AG09319 (cell line): ENCODE results near the gene MBD5.

Experiments
- DNase-seq: peaks from one replicate; pipeline ENCODE4 v3.0.0-alpha.2; 2010; ENCODE audit warnings: low read depth; ENCODE audit errors: extremely low read depth
- CTCF ChIP-seq: IDR thresholded peaks from 2 replicates; pipeline ENCODE4 v1.5.1; 2011; ENCODE audit warnings: low read depth, mild to moderate bottlenecking, inconsistent platforms, low read length, moderate library complexity

MBD5 gene

GRCh38 chr2:148108385-148108784, 87.5 kb downstream of the MBD5 start:
- DNase-seq: no peak
- TF ChIP-seq CTCF: no peak

- no peak for DNase-seq
- no peak for TF ChIP-seq CTCF
These were observed 89.3 kb downstream of the MBD5 start for GRCh38 chr2:148110184-148110583.

GRCh38 chr2:148122788-148123187, 101.9 kb downstream of the MBD5 start:
- DNase-seq: no peak

GRCh38 chr2:148124271-148124670, 103.4 kb downstream of the MBD5 start:
- no peak for DNase-seq
- TF ChIP-seq CTCF: no peak

More at GRCh38 chr2:148122788-148123187, 101.9 kb downstream of the MBD5 start:
- no peak for TF ChIP-seq CTCF

GRCh38 chr2:148130581-148130980, 109.7 kb downstream of the MBD5 start:
- no peak for DNase-seq

GRCh38 chr2:148132412-148132811, 111.5 kb downstream of the MBD5 start:
- DNase-seq: peak; percentile 18
- TF ChIP-seq CTCF: no peak

More at GRCh38 chr2:148130581-148130980, 109.7 kb downstream of the MBD5 start:
- no peak for TF ChIP-seq CTCF

- no peak for DNase-seq
These were observed 114.8 kb downstream of the MBD5 start for GRCh38 chr2:148135705-148136104.

More at GRCh38 chr2:148135705-148136104, 114.8 kb downstream of the MBD5 start:
- no peak for TF ChIP-seq CTCF
